COLO668 (cell line): ENCODE measurements around the gene MEF2A.
"Not testable (repeated sequence)": the region's sequence is repeated elsewhere in the genome, so short reads cannot be mapped to it uniquely, and the experiment has no call there.

Experiments used
- DNase-seq: peaks from one replicate; lab custom pipeline; 2025; ENCODE audit not compliant: unreplicated experiment; lab: John Stamatoyannopoulos, UW

MEF2A gene

GRCh38 chr15:99727330-99727729 lies 161.5 kb downstream of the MEF2A start:
- no peak for DNase-seq

GRCh38 chr15:99727733-99728132 lies 161.9 kb downstream of the MEF2A start:
- no peak for DNase-seq

- no peak for DNase-seq
Measured at GRCh38 chr15:99728916-99729315, 163.1 kb downstream of the MEF2A start.

- no peak for DNase-seq
Measured at GRCh38 chr15:99729327-99729726, 163.5 kb downstream of the MEF2A start.

GRCh38 chr15:99729920-99730319 lies 164.1 kb downstream of the MEF2A start:
- peak; percentile 4 for DNase-seq

GRCh38 chr15:99731336-99732123 lies 165.7 kb downstream of the MEF2A start:
- DNase-seq, result no peak

GRCh38 chr15:99732124-99732750 lies 166.5 kb downstream of the MEF2A start:
- no peak for DNase-seq

- DNase-seq, result no peak
Measured at GRCh38 chr15:99732751-99733267, 167.0 kb downstream of the MEF2A start.

GRCh38 chr15:99733268-99734039 lies 167.7 kb downstream of the MEF2A start, which contains the start of gene LYSMD4:
Gene LYSMD4 (minus strand): TSS chr15:99733437. CDS start chr15:99731999, 1,438 bp downstream.
- peak; percentile 97 for DNase-seq

GRCh38 chr15:99734040-99734291 lies 168.2 kb downstream of the MEF2A start:
- not testable (repeated sequence) for DNase-seq

GRCh38 chr15:99734575-99734974 lies 168.8 kb downstream of the MEF2A start:
- DNase-seq, result peak; percentile 23

GRCh38 chr15:99735868-99736267 lies 170.1 kb downstream of the MEF2A start:
- DNase-seq, result no peak

- no peak for DNase-seq
Measured at GRCh38 chr15:99736702-99737101, 170.9 kb downstream of the MEF2A start.

- DNase-seq, result no peak
Measured at GRCh38 chr15:99738021-99738847, 172.4 kb downstream of the MEF2A start.

- DNase-seq, result no peak
Measured at GRCh38 chr15:99741835-99742234, 176.1 kb downstream of the MEF2A start.

GRCh38 chr15:99744142-99744541 lies 178.4 kb downstream of the MEF2A start:
- no peak for DNase-seq

- DNase-seq, result no peak
Measured at GRCh38 chr15:99745370-99746086, 179.7 kb downstream of the MEF2A start.

- no peak for DNase-seq
Measured at GRCh38 chr15:99749386-99749785, 183.6 kb downstream of the MEF2A start.

GRCh38 chr15:99750326-99750725 lies 184.5 kb downstream of the MEF2A start:
- DNase-seq, result not testable (repeated sequence)

- no peak for DNase-seq
Measured at GRCh38 chr15:99752556-99752955, 186.8 kb downstream of the MEF2A start.
